Activated T-cell treated with anti-CD3 and anti-CD28 coated beads for 24 hours (primary cell): Measurements from ENCODE around the gene TMEM141.
"Not testable (repeated sequence)": the region's sequence is repeated elsewhere in the genome, so short reads cannot be mapped to it uniquely, and the experiment has no call there.

Experiments used
- DNase-seq: peaks from one replicate; pipeline ENCODE4 v3.0.0-alpha.2; 2020; ENCODE audit warnings: low read depth

The TMEM141 gene

DNA sequence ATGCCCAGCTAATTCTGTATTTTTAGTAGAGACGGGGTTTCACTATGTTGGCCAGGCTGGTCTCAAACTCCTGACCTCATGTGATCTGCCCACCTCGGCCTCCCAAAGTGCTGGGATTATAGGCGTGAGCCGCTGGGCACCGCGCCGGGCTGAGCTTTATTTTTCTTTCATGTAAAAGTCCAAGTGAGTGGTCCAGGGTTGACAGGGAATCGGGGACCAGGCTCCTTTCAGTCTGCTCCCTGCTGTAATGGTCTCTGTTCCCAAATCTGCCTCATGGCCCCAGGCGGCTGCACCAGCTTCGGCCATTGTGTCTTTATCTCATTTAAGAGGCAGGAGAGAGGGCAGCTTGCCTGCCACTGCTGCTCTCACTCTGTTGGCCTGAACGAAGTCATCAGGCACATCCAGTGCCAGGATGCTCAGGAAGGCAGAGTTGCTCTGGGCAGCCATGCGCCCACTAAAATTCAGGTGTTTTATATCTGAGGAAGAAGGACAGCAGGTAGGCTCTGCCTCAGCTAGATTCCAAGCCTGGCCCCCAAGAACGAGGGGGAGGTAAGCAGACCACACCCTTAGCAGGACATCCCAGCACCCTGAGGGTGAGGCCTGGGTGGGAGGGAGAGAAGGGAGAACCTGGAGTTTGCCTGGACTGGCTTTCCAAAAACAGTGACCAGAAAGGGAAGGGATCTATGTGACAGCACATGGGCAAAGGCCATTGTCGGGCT is 3.3 kb downstream of the TMEM141 start:
- no peak for DNase-seq

DNA sequence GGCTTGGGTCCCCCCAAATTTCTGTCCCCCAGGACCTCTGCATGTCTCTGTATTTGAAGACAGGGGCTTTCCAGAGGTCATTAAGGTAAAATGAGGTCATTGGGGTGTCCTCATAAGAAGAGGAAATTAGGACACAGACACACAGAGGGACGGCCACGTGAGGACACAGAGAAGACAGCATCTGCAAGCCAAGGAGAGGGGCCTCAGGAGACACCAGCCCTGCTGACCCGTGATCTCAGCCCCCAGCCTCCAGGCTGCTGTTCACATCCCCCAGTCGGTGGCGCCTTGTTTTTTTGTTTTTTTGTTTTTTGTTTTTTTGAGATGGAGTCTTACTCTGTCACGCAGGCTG is 3.8 kb downstream of the TMEM141 start:
- no peak for DNase-seq

GRCh38 chr9:136796238-136796774 is 5.2 kb downstream of the TMEM141 start, which contains the start of gene CCDC183:
TSS of gene CCDC183 (plus strand) at chr9:136796338. CDS start at chr9:136796398, 60 bp downstream.
- no peak for DNase-seq

GRCh38 chr9:136796775-136797347 is 5.7 kb downstream of the TMEM141 start:
- not testable (repeated sequence) for DNase-seq

- DNase-seq = no peak
Measured at GRCh38 chr9:136798708-136799078, 7.5 kb downstream of the TMEM141 start.

DNA sequence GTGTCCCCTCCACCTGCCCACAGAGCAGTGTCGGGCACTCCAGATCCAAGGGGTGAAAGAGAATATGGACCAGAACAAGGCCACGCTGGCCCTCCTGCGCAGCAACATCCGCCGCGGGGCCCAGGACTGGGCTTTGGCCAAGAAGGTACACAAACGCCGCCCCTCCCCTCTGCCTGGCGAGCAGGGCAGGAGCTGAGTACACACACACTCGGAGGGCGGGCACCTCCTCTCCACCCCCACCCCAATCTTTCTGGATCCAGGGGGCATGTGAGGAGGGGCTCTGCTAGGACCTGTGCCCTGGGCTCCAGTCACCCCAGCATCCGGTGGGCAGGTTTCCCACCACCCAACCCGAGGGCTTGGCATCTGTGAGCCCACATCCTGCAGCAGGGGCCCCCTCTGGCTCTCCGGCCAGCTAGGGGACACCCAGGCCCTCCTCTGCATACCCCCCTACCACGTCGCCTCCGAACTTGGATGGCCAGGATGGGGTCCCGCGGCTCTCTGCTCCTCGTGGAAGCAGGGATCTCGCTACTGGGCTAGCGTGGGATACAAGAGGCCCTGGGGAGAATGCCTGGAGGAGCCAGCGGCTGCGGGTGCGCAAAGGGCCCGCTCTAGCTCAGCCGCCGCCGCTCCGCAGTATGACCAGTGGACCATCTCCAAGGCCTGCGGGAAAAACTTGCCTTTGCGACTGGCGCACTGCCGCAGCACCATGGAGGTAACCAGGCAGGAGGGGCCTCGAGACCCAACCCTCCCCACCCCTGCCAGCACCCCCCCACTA is 8.1 kb downstream of the TMEM141 start:
- no peak for DNase-seq

- peak; percentile 81 for DNase-seq
Measured at GRCh38 chr9:136799854-136800657, 8.9 kb downstream of the TMEM141 start.

- DNase-seq = no peak
Measured at GRCh38 chr9:136802321-136802720, 11.2 kb downstream of the TMEM141 start.

DNA sequence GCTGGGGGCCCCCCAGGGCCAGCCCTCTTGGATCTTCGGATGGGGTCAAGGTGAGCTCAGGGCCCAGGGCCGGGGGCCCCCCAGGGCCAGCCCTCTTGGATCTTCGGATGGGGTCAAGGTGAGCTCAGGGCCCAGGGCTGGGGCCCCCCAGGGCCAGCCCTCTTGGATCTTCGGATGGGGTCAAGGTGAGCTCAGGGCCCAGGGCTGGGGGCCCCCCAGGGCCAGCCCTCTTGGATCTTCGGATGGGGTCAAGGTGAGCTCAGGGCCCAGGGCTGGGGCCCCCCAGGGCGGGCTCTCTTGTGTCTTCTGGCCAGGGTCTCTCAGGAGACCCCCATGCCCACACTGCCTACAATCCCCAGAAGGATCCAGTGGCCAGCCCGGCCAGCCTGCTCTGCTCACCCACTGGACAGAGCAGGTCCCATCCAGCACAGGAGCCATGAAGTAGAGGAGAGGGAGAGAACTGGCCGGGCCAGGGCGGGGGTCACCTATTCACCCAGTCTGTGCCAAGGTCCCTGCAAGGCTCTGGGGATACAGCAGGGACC is 11.9 kb downstream of the TMEM141 start:
- DNase-seq = not testable (repeated sequence)

DNA sequence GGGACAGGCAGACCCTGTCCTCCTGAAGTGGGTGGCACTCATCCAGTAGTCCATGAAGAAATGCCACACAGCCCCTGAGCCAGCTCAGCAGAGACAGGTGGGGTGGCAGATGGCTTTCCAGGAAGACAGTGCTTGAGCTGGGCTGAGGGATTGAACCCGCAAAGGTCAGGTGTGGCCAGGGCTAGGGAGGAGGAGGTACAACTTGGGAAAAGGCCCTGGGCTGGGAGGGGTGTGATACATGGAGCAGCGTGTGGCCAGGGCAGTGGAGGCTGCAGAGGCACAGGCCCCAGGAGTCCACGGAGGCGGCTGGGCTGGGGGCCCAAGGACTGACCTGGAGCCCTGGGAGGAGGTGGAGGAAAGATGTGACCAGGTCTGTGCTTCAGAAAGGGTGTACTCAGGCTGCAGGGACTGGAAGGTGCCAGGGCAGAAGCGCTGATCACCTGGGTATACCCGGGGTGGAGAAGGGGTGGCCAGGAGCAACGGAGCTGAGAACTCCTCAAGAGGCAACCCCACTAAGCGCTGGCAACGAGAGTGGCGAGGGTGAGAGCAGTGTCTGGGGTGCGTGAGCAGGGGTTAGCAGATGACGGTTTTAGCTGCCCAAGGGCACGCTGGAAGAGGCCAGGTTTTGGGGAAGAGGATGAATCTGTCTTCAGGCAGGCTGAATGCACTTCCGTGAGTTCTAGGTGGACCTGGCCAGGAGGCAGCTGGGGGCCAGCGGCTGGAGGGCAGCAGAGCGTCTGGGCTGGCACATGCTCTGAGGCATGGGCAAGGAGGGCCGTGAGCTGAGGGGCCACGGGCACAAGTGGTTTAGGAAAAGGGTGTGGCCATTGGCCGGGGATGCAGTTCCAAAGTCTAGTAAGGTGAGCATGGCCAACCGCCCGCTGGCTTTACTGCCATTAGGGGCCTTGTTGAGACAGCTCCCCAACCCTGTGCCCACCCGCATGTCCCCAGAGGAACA is 12.7 kb downstream of the TMEM141 start:
- no peak for DNase-seq

- DNase-seq = no peak
Measured at GRCh38 chr9:136804509-136805206, 13.5 kb downstream of the TMEM141 start.

- DNase-seq = no peak
Measured at GRCh38 chr9:136805207-136805740, 14.1 kb downstream of the TMEM141 start.

DNA sequence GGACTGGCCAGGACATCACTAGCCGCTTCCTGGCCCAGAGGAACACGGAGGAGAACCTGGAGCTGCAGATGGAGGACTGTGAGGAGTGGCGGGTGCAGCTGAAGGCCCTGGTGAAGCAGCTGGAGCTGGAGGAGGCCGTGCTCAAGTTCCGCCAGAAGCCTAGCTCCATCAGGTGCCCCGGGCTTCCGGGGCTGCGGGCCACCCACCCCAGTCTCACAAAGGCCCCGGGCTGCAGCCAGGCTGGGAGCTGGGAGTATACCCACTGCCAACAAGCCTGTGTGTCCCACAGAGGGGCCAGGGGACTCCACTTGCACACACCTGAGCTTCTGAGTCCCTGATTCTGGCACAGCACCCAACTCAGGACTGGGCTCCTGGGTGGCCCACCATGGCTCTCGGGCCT is 14.9 kb downstream of the TMEM141 start:
- DNase-seq = no peak

DNA sequence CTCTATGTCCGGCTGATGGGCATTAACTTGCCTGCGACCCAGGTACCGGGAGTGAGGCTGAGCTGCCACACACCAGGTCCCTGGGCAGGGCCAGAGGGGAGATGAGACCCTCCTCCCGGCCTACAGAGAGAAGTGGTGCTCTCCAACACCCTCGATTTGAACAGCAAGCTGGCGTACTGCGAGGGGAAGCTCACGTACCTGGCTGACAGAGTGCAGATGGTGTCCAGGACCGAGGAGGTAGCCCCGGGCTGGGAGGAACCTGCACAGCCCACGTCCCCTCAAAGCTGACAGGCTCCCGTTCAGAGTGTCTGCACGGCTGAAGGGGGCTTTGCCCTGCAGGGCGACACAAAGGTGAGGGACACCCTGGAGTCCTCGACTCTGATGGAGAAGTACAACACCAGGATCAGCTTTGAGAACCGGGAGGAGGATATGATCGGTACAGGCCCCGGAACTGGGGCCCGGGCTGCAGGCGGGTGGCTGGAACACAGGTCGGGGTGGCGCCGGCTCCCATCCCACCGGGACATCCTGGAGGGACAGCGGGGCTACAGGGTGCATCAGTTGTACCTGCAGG is 15.6 kb downstream of the TMEM141 start:
- no peak for DNase-seq

DNA sequence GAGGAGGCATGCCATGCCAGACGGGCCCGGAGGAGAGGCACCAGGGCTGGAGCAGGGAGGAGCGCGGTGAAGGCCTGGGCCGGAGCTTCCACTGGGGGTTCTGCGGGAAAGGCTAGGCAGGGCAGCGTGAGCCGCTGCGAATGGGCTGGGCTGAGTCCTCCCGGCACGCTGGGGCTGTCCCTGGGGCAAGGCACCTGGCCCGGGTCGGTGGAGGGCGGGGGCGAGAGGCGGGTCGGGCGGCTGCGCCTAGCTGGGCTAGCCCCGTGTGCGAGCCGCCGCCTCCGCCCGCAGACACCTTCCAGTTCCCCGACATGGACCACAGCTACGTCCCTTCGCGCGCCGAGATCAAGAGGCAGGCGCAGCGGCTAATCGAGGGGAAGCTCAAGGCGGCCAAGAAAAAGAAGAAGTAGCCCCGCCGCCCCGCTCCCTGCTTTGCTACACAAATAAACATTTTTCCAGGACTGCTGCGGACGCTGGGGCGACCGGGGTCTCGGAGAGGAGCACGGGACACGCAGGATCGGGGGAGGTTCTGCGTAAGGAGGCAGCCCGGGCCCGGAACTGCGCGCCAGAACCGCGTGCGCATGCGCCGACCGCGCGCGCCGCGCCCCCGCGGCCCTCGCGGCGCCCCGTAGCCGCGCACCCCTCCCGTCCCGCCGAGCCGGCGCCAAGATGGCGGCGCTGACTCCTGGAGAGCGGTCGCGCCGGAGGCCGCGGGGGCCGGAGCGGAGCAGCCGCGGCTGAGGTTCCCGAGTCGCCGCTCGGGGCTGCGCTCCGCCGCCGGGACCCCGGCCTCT is 16.3 kb downstream of the TMEM141 start, which contains the start of gene RABL6:
RABL6 (plus strand) TSS at position 668 of the 794 bp plus-strand sequence. CDS start 249 bp downstream, outside the sequence.
- DNase-seq = peak; percentile 75

DNA sequence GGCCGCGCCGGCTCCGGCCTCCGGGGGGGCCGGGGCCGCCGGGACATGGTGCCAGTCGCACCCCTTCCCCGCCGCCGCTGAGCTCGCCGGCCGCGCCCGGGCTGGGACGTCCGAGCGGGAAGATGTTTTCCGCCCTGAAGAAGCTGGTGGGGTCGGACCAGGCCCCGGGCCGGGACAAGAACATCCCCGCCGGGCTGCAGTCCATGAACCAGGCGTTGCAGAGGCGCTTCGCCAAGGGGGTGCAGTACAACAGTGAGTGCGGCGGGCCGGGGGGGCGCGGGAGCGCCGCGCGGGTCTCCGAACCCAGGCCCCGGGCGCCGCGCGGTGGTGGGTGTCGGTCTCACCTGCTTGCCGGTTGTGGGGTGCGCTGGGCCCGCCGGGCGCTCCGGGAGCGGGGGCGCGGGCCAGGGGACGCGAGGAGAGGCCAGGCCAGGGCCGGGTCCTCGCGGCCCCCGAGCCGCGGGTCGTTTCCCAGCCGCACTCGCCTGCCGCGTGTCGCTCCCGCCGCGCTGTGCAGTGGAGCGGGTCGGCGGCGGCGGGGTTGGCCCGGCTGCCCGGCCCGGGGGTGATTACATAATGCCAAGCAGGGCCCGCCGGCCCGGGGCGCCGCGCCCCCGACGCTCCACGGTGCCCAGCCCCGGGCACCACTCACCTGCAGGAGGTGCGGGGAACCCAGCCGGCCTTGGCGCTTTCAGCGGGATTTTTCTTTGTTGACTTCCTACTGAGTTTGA is 17.1 kb downstream of the TMEM141 start:
- DNase-seq = no peak

- DNase-seq = no peak
Measured at GRCh38 chr9:136808806-136809158, 17.6 kb downstream of the TMEM141 start.
